ENCODE data around the gene ADAMTS9. TPM values are rescaled to one million over a fixed set of nuclear protein-coding genes. Genes with fewer than 3 reads are reported as not detected.

The ADAMTS9 gene, protein sequence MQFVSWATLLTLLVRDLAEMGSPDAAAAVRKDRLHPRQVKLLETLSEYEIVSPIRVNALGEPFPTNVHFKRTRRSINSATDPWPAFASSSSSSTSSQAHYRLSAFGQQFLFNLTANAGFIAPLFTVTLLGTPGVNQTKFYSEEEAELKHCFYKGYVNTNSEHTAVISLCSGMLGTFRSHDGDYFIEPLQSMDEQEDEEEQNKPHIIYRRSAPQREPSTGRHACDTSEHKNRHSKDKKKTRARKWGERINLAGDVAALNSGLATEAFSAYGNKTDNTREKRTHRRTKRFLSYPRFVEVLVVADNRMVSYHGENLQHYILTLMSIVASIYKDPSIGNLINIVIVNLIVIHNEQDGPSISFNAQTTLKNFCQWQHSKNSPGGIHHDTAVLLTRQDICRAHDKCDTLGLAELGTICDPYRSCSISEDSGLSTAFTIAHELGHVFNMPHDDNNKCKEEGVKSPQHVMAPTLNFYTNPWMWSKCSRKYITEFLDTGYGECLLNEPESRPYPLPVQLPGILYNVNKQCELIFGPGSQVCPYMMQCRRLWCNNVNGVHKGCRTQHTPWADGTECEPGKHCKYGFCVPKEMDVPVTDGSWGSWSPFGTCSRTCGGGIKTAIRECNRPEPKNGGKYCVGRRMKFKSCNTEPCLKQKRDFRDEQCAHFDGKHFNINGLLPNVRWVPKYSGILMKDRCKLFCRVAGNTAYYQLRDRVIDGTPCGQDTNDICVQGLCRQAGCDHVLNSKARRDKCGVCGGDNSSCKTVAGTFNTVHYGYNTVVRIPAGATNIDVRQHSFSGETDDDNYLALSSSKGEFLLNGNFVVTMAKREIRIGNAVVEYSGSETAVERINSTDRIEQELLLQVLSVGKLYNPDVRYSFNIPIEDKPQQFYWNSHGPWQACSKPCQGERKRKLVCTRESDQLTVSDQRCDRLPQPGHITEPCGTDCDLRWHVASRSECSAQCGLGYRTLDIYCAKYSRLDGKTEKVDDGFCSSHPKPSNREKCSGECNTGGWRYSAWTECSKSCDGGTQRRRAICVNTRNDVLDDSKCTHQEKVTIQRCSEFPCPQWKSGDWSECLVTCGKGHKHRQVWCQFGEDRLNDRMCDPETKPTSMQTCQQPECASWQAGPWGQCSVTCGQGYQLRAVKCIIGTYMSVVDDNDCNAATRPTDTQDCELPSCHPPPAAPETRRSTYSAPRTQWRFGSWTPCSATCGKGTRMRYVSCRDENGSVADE (N-terminal part only)
- total RNA-seq, result 100 to 1,000 TPM in 1 of 7 donors, 10 to 100 TPM in 6; 28.8 to 112 (median 62.2) TPM
- polyA plus RNA-seq, result 10 to 100 TPM in 2 of 3 donors, 1 to 10 TPM in 1; 9.1 to 19.5 (median 15.4) TPM
- long read RNA-seq, donor 1, partial matches to known transcripts, result 0 of 2 reads
- long read RNA-seq, donor 1, other reads (novel, unspliced or antisense), result 0 of 2 reads
- long read RNA-seq, donor 2, partial matches to known transcripts, result 0 of 2 reads
- long read RNA-seq, donor 2, other reads (novel, unspliced or antisense), result 0 of 2 reads

DNA sequence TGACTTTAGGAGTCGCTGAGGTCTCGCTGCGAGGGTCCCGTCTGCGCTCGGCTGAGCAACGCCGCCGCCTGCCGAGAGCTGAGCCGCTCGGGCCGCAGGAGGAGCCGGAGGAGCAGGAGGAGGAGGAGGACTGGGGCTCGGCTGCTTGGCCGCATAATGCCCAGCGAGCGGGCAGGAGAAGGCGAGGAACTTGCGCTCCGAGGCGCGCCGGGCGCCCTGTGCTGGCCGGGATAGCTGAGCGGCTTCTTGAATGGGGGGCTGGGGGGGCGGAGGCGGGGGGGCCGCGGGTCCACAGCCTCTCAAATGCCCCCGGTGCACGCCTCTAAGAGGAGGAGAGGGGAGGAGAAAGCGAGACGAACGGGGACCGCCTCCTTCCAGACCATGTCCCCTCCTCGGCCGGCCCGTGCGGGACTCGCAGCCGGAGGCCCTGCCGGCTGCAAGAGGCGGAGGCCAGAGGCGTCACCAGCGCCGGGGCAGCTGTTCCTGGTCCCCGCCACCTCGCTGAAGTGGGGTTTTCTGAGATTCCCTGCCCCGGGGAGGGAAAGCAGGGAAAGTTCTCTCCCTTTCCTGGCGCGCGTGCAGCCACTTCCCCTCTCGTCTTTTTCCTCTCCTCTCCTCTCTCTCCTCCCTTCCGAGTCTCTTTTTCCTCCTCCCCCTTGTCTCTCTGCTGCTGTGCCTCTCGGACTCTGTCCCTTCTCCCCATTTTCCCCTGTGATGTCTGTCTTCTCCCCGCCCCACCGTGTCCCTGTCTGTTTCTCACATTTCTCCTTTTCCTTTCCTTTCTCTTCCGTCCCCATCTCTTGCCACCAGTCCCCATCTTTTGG is at the start of gene ADAMTS9:
ADAMTS9 (minus strand) TSS at position 220 of the 824 bp plus-strand sequence. CDS start 343 bp downstream, outside the sequence.
- WGBS, 5 donors, result 1 to 4% (median 1%) methylated on average over 38 to 60 of the region's 60 CpGs
- DNase-seq, result peak; percentile 82
- Histone ChIP-seq H3K9me3 (no peaks in the 10 kb centered on the region), H3K36me3 (no peaks in the 10 kb centered on the region), H3K27me3 (replicated peaks in 1 of 7) (peaks cover 0 to 56% (median 21%) of the 10 kb centered on the region in 7 donors), H3K27ac (peak within 1 kb of the TSS; percentile 69 to 94 (median 85)), H3K4me1 (peaks cover 0 to 42% (median 16%) of the 10 kb centered on the region in 6 donors), H3K4me3 (peak within 1 kb of the TSS; percentile 45 to 72 (median 52))
- TF ChIP-seq, protein P1, sequence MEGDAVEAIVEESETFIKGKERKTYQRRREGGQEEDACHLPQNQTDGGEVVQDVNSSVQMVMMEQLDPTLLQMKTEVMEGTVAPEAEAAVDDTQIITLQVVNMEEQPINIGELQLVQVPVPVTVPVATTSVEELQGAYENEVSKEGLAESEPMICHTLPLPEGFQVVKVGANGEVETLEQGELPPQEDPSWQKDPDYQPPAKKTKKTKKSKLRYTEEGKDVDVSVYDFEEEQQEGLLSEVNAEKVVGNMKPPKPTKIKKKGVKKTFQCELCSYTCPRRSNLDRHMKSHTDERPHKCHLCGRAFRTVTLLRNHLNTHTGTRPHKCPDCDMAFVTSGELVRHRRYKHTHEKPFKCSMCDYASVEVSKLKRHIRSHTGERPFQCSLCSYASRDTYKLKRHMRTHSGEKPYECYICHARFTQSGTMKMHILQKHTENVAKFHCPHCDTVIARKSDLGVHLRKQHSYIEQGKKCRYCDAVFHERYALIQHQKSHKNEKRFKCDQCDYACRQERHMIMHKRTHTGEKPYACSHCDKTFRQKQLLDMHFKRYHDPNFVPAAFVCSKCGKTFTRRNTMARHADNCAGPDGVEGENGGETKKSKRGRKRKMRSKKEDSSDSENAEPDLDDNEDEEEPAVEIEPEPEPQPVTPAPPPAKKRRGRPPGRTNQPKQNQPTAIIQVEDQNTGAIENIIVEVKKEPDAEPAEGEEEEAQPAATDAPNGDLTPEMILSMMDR (IDR thresholded peaks at IDR 0.05 in 8 of 11, conservative IDR thresholded peaks at IDR 0.05 in 3 of 11), result no peak
- TF ChIP-seq POLR2A (IDR thresholded peaks at IDR 0.05) (peak in 1 of 3 donors; percentile 66), POLR2AphosphoS5 (IDR thresholded peaks at IDR 0.05) (peak; percentile 59 to 91 (median 83))
- intact Hi-C loops (cut with DNase I; ENCODE audit: low total_unique reads), result loop anchor here (10.0 kb wide), 1 partner anchor 487 kb away; no protein-coding TSS in a partner anchor

DNA sequence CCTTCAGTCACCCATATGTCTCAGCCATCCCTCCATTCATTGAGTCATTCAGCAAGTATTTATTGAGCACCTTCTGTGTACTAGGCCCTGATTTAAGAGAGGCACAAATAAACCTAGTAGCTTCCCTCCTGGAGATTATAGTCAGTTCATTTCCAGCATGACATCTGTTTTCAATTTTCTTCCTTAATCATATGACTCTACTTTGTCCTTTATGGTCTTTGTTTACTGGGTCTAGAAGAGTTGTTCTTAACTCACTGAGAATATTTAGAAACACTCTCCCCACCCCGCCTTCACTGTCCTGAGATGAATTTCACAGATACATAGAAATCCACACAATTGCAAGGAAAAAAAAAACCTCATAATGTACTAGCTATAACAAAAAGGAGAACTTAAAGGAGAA is 44.8 kb upstream of the ADAMTS9 start:
- intact Hi-C loops (cut with DNase I; ENCODE audit: low total_unique reads), result no loop called here
- H3K4me3 ChIP-seq, result no peak overlapping the region
- TF ChIP-seq, protein P1 (IDR thresholded peaks at IDR 0.05 in 8 of 11, conservative IDR thresholded peaks at IDR 0.05 in 3 of 11), result no peak
- TF ChIP-seq POLR2A (IDR thresholded peaks at IDR 0.05) (no peak), POLR2AphosphoS5 (IDR thresholded peaks at IDR 0.05) (no peak)
- no peak overlapping the region for H3K27ac ChIP-seq
- peaks cover 0 to 19% (median 2%) of the 10 kb centered on the region in 8 donors for H3K9me3 ChIP-seq
- no peak for DNase-seq
- no peaks in the 10 kb centered on the region for H3K36me3 ChIP-seq
- no peaks in the 10 kb centered on the region for H3K4me1 ChIP-seq
- H3K27me3 ChIP-seq (replicated peaks in 1 of 7), result no peaks in the 10 kb centered on the region
- WGBS, 5 donors, result 75 to 91% (median 87%) methylated on average over 1 of the region's 1 CpG

DNA sequence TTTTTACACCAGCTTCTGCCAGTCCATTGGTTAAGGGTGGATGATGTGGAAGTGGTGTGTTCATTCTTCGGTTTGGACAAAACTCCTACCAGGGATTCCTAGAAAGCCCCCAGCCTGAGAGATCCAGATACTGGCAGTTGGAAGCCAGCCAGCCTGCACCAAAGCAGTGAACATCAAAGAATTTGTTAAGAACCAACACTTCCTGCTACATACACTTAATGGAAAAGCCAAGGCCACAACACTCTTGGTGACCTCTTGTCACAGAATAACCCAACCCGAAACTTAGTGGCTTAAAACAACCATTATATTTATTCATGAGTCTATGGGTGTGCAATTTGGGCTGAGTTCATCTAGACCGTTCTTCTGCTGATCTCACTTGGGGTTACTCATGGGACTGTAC is 42.9 kb upstream of the ADAMTS9 start:
- H3K4me1 ChIP-seq, result no peaks in the 10 kb centered on the region
- no peaks in the 10 kb centered on the region for H3K36me3 ChIP-seq
- no peak overlapping the region for H3K4me3 ChIP-seq
- peaks cover 0 to 19% (median 2%) of the 10 kb centered on the region in 8 donors for H3K9me3 ChIP-seq
- TF ChIP-seq, protein P1 (IDR thresholded peaks at IDR 0.05 in 8 of 11, conservative IDR thresholded peaks at IDR 0.05 in 3 of 11), result no peak
- TF ChIP-seq POLR2A (IDR thresholded peaks at IDR 0.05) (no peak), POLR2AphosphoS5 (IDR thresholded peaks at IDR 0.05) (no peak)
- no peaks in the 10 kb centered on the region for H3K27me3 ChIP-seq (replicated peaks in 1 of 7)
- 40 to 72% (median 50%) methylated on average over 3 of the region's 3 CpGs for WGBS, 5 donors
- intact Hi-C loops (cut with DNase I; ENCODE audit: low total_unique reads), result no loop called here
- DNase-seq, result no peak
- H3K27ac ChIP-seq, result no peak overlapping the region
